PC-3 (cell line): ENCODE data around the gene SLC38A3. TPM values are rescaled to one million over a fixed set of nuclear protein-coding genes. Genes with fewer than 3 reads are reported as not detected.
A peak's percentile ranks its signal among the peaks of the same experiment; 100 is the strongest.

ENCODE experiments used
- ATAC-seq: fragments of 200-7000 bp; cut with Tn5 transposase; 2 replicates; pipeline ENCODE4 v1.9.1; 2020; ENCODE audit warnings: mild to moderate bottlenecking, moderate library complexity
- BruUV-seq: library from RNA; stranded (reverse); fragments of 400-500 nt; replicated peaks from 2 replicates; lab custom pipeline; 2021; lab: Mats Ljungman, UMichigan
- CTCF ChIA-PET: fragments of 300-600 bp; sonication (Branson Sonifier 250); formaldehyde crosslinking; loops from one replicate; lab custom pipeline; 2022; ENCODE audit warnings: antibody characterized with exemption; lab: Charles Lee
- POLR2A ChIA-PET: fragments of 300-600 bp; sonication (Branson Sonifier 250); formaldehyde crosslinking; loops from one replicate; lab custom pipeline; 2022; ENCODE audit warnings: antibody characterized with exemption; ENCODE audit not compliant: unreplicated experiment; lab: Charles Lee
- DNase-seq: peaks from one replicate; pipeline ENCODE4 v3.0.0-alpha.2; 2015
- H2AFZ ChIP-seq: fragments of 300-600 bp; sonication (generic); 2 replicates; pipeline ENCODE4 v1.6.0; 2016; ENCODE audit warnings: antibody characterized with exemption, low read length
- H3F3A ChIP-seq: fragments of 300-600 bp; sonication (generic); one replicate; pipeline ENCODE4 v1.6.0; 2017; ENCODE audit warnings: antibody characterized with exemption, low read length, control low read depth, mild to moderate bottlenecking; ENCODE audit not compliant: unreplicated experiment
- H3K27ac ChIP-seq: fragments of 300-600 bp; sonication (generic); 2 replicates; pipeline ENCODE4 v1.5.1; 2016; ENCODE audit warnings: mild to moderate bottlenecking, low read length
- H3K27me3 ChIP-seq: fragments of 300-600 bp; sonication (generic); 2 replicates; pipeline ENCODE4 v1.6.1; 2016; ENCODE audit warnings: low read length, mixed read lengths
- H3K36me3 ChIP-seq: fragments of 300-600 bp; sonication (generic); 2 replicates; pipeline ENCODE4 v1.6.1; 2016; ENCODE audit warnings: low read depth, mixed run types, low read length, mixed read lengths
- H3K4me1 ChIP-seq: fragments of 300-600 bp; sonication (generic); 2 replicates; pipeline ENCODE4 v1.5.1; 2016; ENCODE audit warnings: low read length; ENCODE audit not compliant: insufficient read depth
- H3K4me2 ChIP-seq: fragments of 300-600 bp; sonication (generic); 2 replicates; pipeline ENCODE4 v1.6.0; 2016; ENCODE audit warnings: low read length
- H3K4me3 ChIP-seq: fragments of 300-600 bp; sonication (generic); 2 replicates; pipeline ENCODE4 v1.5.1; 2016; ENCODE audit warnings: mild to moderate bottlenecking, low read length, mixed read lengths
- H3K79me2 ChIP-seq: fragments of 300-600 bp; sonication (generic); 2 replicates; pipeline ENCODE4 v1.6.1; 2017; ENCODE audit warnings: low read length, mixed read lengths
- H3K9ac ChIP-seq: fragments of 300-600 bp; sonication (generic); 2 replicates; pipeline ENCODE4 v1.6.0; 2016; ENCODE audit warnings: mild to moderate bottlenecking, low read length
- H3K9me2 ChIP-seq: fragments of 300-600 bp; sonication (generic); replicated peaks from 2 replicates; pipeline ENCODE4 v1.6.1; 2016; ENCODE audit warnings: mixed run types, low read length, mixed read lengths
- H3K9me3 ChIP-seq: fragments of 300-600 bp; sonication (generic); 2 replicates; pipeline ENCODE4 v1.6.1; 2016; ENCODE audit warnings: low read length, mixed read lengths
- H4K20me1 ChIP-seq: fragments of 300-600 bp; sonication (generic); 2 replicates; pipeline ENCODE4 v1.6.1; 2016; ENCODE audit warnings: low read length, mixed read lengths
- EZH2 ChIP-seq: fragments of 300-600 bp; sonication (generic); IDR thresholded peaks from one replicate; pipeline ENCODE4 v1.6.1; 2017; ENCODE audit warnings: antibody characterized with exemption, mild to moderate bottlenecking, low read length; ENCODE audit not compliant: unreplicated experiment
- EZH2phosphoT487 ChIP-seq: fragments of 300-600 bp; sonication (generic); IDR thresholded peaks from 2 replicates; pipeline ENCODE4 v1.6.1; 2018; ENCODE audit warnings: mild to moderate bottlenecking, antibody characterized with exemption, low read length, borderline replicate concordance
- intact Hi-C: fragments of 100-400 bp; cut with micrococcal nuclease; formaldehyde crosslinking; loops from 2 replicates; pipeline ENCODE4 v1.9.0; 2023
- total RNA-seq: library from RNA; depleted of rRNA; stranded (reverse); fragments of >200 nt; gene quantifications from 2 replicates; pipeline ENCODE4 v1.2.3, GENCODE V29; 2014
- TF ChIP-seq, protein P1 (sequence below): fragments of 300-600 bp; sonication (generic); conservative IDR thresholded peaks from 2 replicates; pipeline ENCODE4 v1.5.1; 2017; ENCODE audit warnings: antibody characterized with exemption, low read depth, mild to moderate bottlenecking, low read length

Gene SLC38A3
- total RNA-seq, 1 experiment from 2014 or later: 3.3 TPM

DNA sequence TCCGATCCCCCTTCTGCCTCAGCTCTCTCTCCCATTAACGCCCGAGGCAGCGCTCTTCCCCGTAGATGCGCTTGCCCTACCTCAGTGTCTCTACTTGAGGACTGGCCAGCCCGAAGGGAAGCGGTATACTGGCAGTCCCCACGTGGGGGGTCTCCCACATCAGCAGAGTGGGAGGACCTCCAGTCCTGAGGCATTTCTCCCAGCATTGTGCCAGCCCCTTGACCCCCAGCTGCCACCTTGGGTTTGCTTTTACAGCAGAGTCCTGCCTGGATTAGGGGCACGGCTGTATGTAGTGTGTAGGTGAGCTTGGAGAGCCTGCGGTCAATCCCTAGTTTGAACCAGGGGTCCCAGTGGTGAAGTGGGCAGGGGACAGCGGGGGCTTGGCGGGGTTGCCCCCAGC, 49.2 kb upstream of the SLC38A3 start:
- DNase-seq (no peak), ATAC-seq (no peak)
- POLR2A ChIA-PET: interaction anchor here (0.7 kb wide), 2 partner anchors 10 to 517 kb away, joined by 3 to 8 read pairs; no protein-coding TSS in a partner anchor
- intact Hi-C loops: loop anchor here (1.0 to 5.0 kb wide), 3 partner anchors 33 to 71 kb away; no protein-coding TSS in a partner anchor
- Histone ChIP-seq H3K9me3 (no peaks in the 10 kb centered on the region), H3K36me3 (no peaks in the 10 kb centered on the region), H3K9ac (peak overlapping the region; percentile 82), H3F3A (no peaks in the 10 kb centered on the region), H3K9me2 (no peaks in the 10 kb centered on the region), H3K79me2 (peaks cover 34% of the 10 kb centered on the region), H4K20me1 (0 out of 2 replicates have a peak, but pooled peaks cover 10% of the 10 kb centered on the region), H3K4me2 (peak overlapping the region; percentile 98), H2AFZ (no peak overlapping the region), H3K4me1 (peaks cover 43% of the 10 kb centered on the region), H3K27ac (no peak overlapping the region), H3K4me3 (peak overlapping the region; percentile 81), H3K27me3 (no peaks in the 10 kb centered on the region)
- CTCF ChIA-PET: interaction anchor here (0.9 kb wide), 1 partner anchor 10 kb away, joined by 6 read pairs; no protein-coding TSS in a partner anchor
- no TSS peak for BruUV-seq
- TF ChIP-seq, protein P1, sequence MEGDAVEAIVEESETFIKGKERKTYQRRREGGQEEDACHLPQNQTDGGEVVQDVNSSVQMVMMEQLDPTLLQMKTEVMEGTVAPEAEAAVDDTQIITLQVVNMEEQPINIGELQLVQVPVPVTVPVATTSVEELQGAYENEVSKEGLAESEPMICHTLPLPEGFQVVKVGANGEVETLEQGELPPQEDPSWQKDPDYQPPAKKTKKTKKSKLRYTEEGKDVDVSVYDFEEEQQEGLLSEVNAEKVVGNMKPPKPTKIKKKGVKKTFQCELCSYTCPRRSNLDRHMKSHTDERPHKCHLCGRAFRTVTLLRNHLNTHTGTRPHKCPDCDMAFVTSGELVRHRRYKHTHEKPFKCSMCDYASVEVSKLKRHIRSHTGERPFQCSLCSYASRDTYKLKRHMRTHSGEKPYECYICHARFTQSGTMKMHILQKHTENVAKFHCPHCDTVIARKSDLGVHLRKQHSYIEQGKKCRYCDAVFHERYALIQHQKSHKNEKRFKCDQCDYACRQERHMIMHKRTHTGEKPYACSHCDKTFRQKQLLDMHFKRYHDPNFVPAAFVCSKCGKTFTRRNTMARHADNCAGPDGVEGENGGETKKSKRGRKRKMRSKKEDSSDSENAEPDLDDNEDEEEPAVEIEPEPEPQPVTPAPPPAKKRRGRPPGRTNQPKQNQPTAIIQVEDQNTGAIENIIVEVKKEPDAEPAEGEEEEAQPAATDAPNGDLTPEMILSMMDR: no peak
- TF ChIP-seq EZH2phosphoT487: no peak
- no peak for TF ChIP-seq EZH2

- TF ChIP-seq, protein P1: no peak
- Histone ChIP-seq H3K27me3 (no peaks in the 10 kb centered on the region), H3K4me2 (peak overlapping the region; percentile 98), H4K20me1 (0 out of 2 replicates have a peak, but pooled peaks cover 10% of the 10 kb centered on the region), H3K4me3 (peak overlapping the region; percentile 81), H3K27ac (no peak overlapping the region), H3K9ac (peak overlapping the region; percentile 82), H3K79me2 (peaks cover 34% of the 10 kb centered on the region), H3K36me3 (no peaks in the 10 kb centered on the region), H3K9me3 (no peaks in the 10 kb centered on the region), H3K4me1 (peaks cover 52% of the 10 kb centered on the region), H3F3A (no peaks in the 10 kb centered on the region), H2AFZ (peak overlapping the region; percentile 24), H3K9me2 (no peaks in the 10 kb centered on the region)
- BruUV-seq: TSS peak; percentile 94
- DNase-seq (no peak), ATAC-seq (peak; percentile 7; the same call in 1 of the 2 replicates)
- intact Hi-C loops: loop anchor here (5.0 kb wide), 1 partner anchor 70 kb away; no protein-coding TSS in a partner anchor
- ChIA-PET CTCF (interaction anchor here (0.7 to 0.9 kb wide), 2 partner anchors 9 to 258 kb away, joined by 3 to 6 read pairs; no protein-coding TSS in a partner anchor), POLR2A (interaction anchor here (0.7 kb wide), 2 partner anchors 9 to 518 kb away, joined by 3 to 5 read pairs; no protein-coding TSS in a partner anchor)
These were observed 48.2 kb upstream of the SLC38A3 start for GRCh38 chr3:50156549-50157493.
